GM18505 (cell line): Measurements from ENCODE around the gene GP1BB.

Experiments used
- ATAC-seq: cut with Tn5 transposase; IDR thresholded peaks from one replicate; pipeline ENCODE4 v1.9.1; 2021; ENCODE audit not compliant: unreplicated experiment
- POLR2A ChIP-seq: IDR thresholded peaks from 4 replicates; pipeline ENCODE4 v1.6.1; 2011; ENCODE audit warnings: borderline replicate concordance; ENCODE audit not compliant: insufficient read depth, insufficient read length; ENCODE audit errors: extremely low read depth

GP1BB gene

DNA sequence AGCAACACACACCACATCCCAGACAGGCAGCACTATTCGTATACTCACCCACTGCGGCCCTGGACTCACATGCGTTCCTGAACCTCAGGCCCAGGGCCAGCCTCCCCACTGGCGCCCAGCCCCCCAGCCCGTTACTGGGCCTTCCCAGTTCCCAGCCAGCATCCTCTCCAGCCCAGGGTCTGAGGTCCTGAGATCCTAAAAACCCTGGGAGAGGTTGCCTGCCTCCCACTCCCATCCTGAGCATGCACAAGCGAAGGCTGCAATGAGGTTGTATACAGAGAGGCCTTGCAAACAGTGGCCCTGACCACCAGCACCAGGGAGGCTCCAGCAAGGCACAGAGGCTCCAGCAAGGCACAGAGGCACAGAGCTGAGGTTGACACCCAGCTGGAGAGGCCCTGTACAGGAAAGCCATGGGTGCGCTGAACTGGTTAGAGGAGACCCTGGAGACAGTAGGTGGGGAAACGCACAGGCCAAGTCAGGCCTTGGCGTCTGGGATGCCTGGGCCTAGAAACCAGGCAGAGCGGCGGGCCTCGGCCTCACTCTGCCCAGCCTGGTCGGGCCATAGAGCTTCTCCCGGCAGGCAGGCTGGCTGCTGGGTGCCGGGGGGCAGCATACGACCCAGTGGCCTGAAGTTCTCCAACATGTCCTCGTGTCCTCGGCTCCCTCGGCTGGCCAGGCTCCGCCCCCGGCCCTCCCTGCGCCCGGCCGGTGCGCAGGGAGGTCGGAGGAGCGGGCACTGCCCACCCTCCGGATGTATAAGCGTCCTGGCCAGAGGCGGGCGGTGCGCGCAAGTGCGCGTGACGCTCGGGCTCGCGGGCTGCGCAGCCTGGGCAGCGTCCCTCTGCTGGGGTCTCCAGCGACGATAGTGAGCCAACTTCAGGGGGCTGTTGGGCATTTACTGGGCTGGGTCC, 34.9 kb downstream of the GP1BB start:
- no peak for ATAC-seq
- TF ChIP-seq POLR2A = no peak

DNA sequence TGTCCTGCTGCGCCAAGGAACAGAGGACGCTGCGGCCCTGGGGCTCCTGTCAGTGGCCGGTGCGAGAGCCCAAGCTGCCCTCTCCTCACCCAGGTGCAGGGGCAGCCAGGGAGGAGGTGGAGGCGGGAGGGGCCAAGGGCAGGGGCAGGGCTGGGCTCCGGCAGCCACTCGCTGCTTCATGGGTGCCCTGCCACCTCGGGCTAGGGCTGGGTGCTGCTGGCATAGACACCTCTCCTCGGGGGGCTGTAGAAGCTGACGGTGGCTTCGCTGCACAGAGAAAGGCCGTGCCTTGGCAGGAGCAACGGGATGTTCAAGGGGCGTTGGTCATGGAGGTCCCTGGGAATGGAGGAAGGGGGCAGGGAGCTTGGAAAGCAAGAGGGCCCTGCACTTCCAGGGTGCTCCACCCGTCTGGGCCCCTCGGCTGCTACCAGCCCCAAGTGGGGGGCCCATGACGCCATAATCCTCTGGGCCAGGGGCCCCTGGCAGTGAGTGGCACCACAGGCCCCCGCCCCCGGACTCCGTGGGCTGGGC, 35.6 kb downstream of the GP1BB start:
- no peak for ATAC-seq
- no peak for TF ChIP-seq POLR2A

DNA sequence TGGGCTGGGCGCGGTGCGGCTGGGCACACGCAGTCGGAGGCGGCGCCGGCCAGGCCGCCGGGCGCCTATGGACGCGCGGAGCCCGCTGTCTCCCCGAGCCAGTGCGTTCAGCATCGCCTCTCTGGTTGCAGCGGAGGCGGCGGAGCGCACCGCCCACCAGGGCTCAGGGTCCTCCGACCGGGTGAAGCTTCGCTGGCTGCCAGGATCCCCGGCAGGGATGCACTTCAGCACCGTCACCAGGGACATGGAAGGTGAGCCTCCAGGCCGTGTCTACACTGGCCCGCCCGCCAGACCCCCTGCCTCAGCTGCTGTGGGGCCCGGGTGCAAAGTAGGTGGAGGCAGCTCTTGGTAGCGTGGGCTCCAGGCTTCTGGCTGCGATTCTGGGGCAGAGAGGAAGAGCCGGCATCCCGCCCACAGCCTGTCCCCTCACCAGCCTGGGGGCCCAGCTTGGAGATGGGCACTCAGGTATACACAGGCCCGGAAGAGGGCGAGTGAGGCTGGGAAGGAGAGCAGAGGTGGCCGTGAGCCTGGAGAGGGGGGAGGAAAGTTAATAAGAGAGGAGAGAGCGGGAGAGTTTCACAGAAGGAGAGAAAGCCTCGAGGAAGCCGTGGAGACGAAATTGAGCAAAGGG, 36.2 kb downstream of the GP1BB start:
- no peak for TF ChIP-seq POLR2A
- ATAC-seq = no peak

DNA sequence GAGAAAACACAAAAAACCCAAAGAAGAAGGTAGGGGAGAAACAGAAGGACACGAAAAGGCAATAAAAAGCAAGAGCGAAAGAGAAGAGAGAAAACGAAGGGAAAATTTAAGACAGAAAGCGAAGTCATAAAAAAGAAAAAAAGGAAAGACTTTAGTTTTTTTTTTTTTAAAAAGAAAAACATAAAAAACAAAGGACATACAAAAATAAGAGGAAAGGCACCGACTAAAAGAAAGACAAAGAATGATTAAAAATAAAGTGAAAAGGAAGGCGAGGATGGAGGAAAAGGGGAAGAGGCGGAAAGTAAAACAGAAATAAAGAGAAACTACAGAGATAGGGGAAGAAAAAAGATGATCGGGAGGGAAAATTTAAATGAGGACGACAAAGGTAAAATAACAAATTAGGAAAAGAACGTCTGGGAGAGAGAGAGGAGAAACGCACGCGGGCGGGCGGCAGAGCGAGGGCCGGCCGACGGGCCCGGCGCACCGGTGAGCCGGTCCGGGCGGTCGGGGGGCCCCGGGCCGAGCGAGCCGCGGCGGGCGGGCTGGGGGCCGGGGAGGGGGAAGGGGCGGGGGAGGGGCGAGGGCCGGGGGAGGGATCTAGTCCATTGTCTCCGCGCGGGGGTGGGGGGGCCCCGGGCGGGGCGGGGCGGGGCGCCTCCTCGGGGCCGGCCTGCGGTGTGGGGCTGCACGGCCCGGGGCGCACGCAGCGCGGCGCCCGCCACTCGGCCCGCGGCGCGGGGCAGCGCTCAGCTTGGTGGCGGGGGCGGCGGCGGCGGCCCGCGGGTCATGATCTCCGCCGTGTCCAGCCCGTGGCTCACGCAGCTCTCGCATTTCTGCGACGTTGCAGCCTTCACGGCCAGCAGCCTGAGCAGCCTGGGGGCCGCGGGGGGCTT, 37.0 kb downstream of the GP1BB start, which contains the start of gene TBX1:
Gene TBX1 (plus strand): TSS at position 721 of the 893 bp plus-strand sequence. CDS start 66 bp downstream, at position 787.
- no peak for TF ChIP-seq POLR2A
- ATAC-seq = no peak

- no peak for TF ChIP-seq POLR2A
- no peak for ATAC-seq
These were observed 37.8 kb downstream of the GP1BB start for GRCh38 chr22:19760951-19761724.

DNA sequence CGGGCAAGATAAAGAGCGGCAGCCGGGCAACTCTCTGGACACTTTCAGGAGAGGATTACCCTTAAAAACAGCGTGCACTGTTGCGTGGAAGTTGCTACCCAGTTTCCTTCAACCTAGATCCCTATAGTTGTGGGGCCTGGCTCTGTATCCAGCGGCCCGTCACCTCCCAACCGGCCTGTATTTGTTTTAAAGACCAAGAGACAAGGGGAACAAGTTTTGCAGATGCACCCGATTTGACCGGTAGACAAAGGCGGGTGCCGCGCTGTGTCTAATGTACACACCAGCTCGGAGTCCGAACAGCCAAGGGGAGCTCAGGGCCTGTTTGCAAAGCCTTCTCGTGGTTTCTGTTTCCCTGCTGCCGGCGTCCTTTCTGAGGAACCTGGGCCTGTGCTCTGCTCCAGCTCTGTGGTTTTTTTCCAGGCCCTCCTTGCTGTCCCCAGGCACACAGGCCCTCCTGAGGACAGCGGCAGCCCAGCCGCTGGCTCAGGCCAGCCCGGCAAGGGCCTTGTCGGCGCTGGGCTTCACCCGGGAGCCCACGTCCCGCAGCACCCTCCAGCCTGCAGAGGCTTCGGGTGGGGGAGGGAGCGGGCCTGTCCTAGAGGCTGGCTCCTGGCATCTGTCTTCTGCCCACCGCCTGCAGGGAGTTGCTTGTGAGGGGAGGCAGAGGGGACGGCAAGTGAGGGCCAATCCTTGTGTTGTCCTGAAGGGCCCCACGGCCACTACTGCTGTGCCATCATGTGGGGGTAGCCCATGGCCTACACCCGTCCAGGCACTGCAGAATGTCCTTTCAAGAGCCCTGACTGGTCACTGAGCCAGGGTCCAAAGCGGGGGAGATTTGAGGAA, 38.6 kb downstream of the GP1BB start:
- no peak for ATAC-seq
- no peak for TF ChIP-seq POLR2A

GRCh38 chr22:19762568-19763457, 39.5 kb downstream of the GP1BB start:
- no peak for TF ChIP-seq POLR2A
- no peak for ATAC-seq

GRCh38 chr22:19763458-19764298, 40.3 kb downstream of the GP1BB start:
- no peak for ATAC-seq
- no peak for TF ChIP-seq POLR2A

DNA sequence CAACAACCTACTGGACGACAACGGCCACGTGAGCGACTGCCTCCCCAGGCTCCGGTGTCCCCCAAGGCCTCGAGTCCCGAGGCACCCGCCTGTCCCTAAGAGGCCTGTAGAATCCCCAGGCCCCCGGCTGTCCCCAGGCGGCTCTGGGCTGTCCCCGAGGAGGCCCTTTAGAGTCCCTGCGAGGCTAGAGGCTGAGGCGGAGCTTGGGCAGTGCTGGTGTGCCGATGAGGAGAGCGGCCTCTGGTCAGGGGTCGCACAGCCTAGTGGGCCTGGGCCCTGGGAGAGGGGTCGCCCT, 40.9 kb downstream of the GP1BB start:
- TF ChIP-seq POLR2A = no peak
- no peak for ATAC-seq
